Large intestine (tissue), 3 donors: Measurements from ENCODE around the gene KCMF1. TPM values are rescaled to one million over a fixed set of nuclear protein-coding genes. Genes with fewer than 3 reads are reported as not detected.
"Not testable (repeated sequence)": the region's sequence is repeated elsewhere in the genome, so short reads cannot be mapped to it uniquely, and the experiment has no call there.

Source experiments
- DNase-seq, 2 donors: peaks; one replicate each; pipeline versions ENCODE4 v3.0.0 to v3.0.0-alpha.2; 2013
- H3K27ac ChIP-seq: one replicate; pipeline ENCODE4 v1.5.1; 2013; ENCODE audit warnings: low read length
- H3K27me3 ChIP-seq: 2 replicates; pipeline ENCODE4 v1.6.1; 2013; ENCODE audit warnings: low read length; ENCODE audit not compliant: control insufficient read depth, insufficient read depth
- H3K36me3 ChIP-seq: 2 replicates; pipeline ENCODE4 v1.6.1; 2013; ENCODE audit warnings: low read length; ENCODE audit not compliant: control insufficient read depth, insufficient read depth
- H3K4me1 ChIP-seq: one replicate; pipeline ENCODE4 v1.6.1; 2013; ENCODE audit warnings: low read length; ENCODE audit not compliant: control insufficient read depth, insufficient read depth
- H3K4me3 ChIP-seq: one replicate; pipeline ENCODE4 v1.5.1; 2013; ENCODE audit warnings: low read length
- H3K9me3 ChIP-seq: one replicate; pipeline ENCODE4 v1.6.1; 2013; ENCODE audit warnings: mild to moderate bottlenecking, low read depth, low read length, moderate library complexity; ENCODE audit not compliant: control insufficient read depth
- WGBS: methylation state at CpG from one replicate; pipeline ENCODE4 v1.1.5; 2013; ENCODE audit warnings: low lambda C conversion rate; ENCODE audit not compliant: insufficient coverage; 5-methylcytosine and 5-hydroxymethylcytosine counted together
- polyA plus RNA-seq: library from polyadenylated mRNA; unstranded; fragments of 120-200 nt; gene quantifications from one replicate; pipeline ENCODE4 v1.2.1, GENCODE V29; 2013

KCMF1 gene
- polyA plus RNA-seq, 1 donor = 39.2 TPM

GRCh38 chr2:84939426-84940087, 31.4 kb upstream of the KCMF1 start:
- no peak overlapping the region for H3K4me3 ChIP-seq
- H3K27ac ChIP-seq = no peak overlapping the region
- H3K4me1 ChIP-seq = peaks cover 5% of the 10 kb centered on the region
- DNase-seq = peak in 1 of 2 donors; percentile 58
- WGBS = no CpG with 5 or more reads among the region's 9 CpGs
- no peaks in the 10 kb centered on the region for H3K9me3 ChIP-seq
- H3K27me3 ChIP-seq = no peaks in the 10 kb centered on the region
- H3K36me3 ChIP-seq = no peaks in the 10 kb centered on the region

GRCh38 chr2:84940088-84940470, 30.9 kb upstream of the KCMF1 start:
- Histone ChIP-seq H3K27ac (no peak overlapping the region), H3K4me3 (no peak overlapping the region)
- WGBS = no CpG with 5 or more reads among the region's 3 CpGs

GRCh38 chr2:84940831-84941412, 30.0 kb upstream of the KCMF1 start:
- no peaks in the 10 kb centered on the region for H3K27me3 ChIP-seq
- DNase-seq = no peak
- H3K4me3 ChIP-seq = no peak overlapping the region
- WGBS = no CpG with 5 or more reads among the region's 3 CpGs
- no peaks in the 10 kb centered on the region for H3K9me3 ChIP-seq
- H3K4me1 ChIP-seq = peaks cover 5% of the 10 kb centered on the region
- no peak overlapping the region for H3K27ac ChIP-seq
- H3K36me3 ChIP-seq = no peaks in the 10 kb centered on the region

More at GRCh38 chr2:84940088-84940470, 30.9 kb upstream of the KCMF1 start:
- no peak for DNase-seq
- peaks cover 5% of the 10 kb centered on the region for H3K4me1 ChIP-seq
- H3K27me3 ChIP-seq = no peaks in the 10 kb centered on the region
- no peaks in the 10 kb centered on the region for H3K36me3 ChIP-seq
- no peaks in the 10 kb centered on the region for H3K9me3 ChIP-seq

DNA sequence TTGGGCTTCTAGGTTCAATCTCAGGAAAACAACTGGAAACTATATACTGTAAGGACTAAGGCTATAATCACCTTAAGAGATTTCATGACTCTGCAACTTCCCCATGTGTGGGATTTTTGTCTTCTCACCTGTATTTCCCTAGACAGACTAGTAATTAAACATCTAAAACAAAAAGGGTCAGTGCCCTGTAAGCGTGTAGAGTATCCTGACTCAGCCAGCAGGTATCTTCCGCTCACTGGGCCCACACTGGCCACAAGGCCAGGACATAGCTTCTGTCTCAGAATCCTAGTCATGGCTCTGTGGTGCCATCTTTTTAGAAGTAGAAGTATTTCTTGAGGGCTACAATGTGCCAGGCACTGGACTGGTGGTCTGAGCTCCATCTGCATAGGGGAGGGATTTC, 28.8 kb upstream of the KCMF1 start:
- no peak for DNase-seq
- H3K4me1 ChIP-seq = peaks cover 7% of the 10 kb centered on the region
- H3K27me3 ChIP-seq = no peaks in the 10 kb centered on the region
- H3K4me3 ChIP-seq = no peak overlapping the region
- no peak overlapping the region for H3K27ac ChIP-seq
- WGBS = no CpG with 5 or more reads among the region's 2 CpGs
- H3K36me3 ChIP-seq = no peaks in the 10 kb centered on the region
- no peaks in the 10 kb centered on the region for H3K9me3 ChIP-seq

- DNase-seq = no peak
- no CpG with 5 or more reads among the region's 4 CpGs for WGBS
- no peaks in the 10 kb centered on the region for H3K9me3 ChIP-seq
- H3K27ac ChIP-seq = no peak overlapping the region
- H3K4me3 ChIP-seq = no peak overlapping the region
- peaks cover 7% of the 10 kb centered on the region for H3K4me1 ChIP-seq
- H3K36me3 ChIP-seq = no peaks in the 10 kb centered on the region
- no peaks in the 10 kb centered on the region for H3K27me3 ChIP-seq
These were observed 28.0 kb upstream of the KCMF1 start for GRCh38 chr2:84942964-84943421.

DNA sequence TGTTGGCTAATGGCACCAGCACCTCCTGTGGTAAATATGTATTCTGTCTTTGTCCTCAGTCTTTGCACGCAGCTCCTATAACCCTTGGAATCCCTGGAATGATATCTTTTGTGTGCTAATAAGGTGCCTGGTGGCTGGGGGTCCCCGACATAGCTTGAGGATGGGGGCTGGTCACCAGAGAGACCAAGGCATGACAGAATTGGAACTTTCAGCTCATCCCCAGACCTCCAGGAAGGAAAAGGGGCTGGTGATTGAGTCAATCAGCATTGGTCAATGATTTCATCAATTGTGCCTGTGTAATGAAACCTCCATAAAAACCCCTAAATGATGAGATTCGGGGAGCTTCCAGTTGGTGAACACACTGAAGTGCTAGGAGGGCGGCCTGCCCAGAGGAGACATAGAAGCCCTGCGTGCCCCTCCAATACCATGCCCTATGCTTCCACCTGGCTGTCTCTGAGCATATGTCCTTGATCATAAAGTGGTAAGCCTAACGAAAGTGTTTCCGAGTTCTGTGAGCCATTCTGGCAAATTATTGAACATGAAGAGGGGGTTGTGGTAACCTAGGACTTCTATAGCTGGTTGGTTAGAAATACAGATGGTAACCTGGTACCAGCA, 26.6 kb upstream of the KCMF1 start:
- H3K4me3 ChIP-seq = no peak overlapping the region
- no peak for DNase-seq
- no peaks in the 10 kb centered on the region for H3K9me3 ChIP-seq
- peaks cover 6% of the 10 kb centered on the region for H3K4me1 ChIP-seq
- H3K27me3 ChIP-seq = no peaks in the 10 kb centered on the region
- no peaks in the 10 kb centered on the region for H3K36me3 ChIP-seq
- 100% methylated on average over 2 of the region's 7 CpGs for WGBS
- H3K27ac ChIP-seq = no peak overlapping the region

- no CpG with 5 or more reads among the region's 3 CpGs for WGBS
- H3K4me1 ChIP-seq, H3K4me3 ChIP-seq, H3K9me3 ChIP-seq, DNase-seq, H3K36me3 ChIP-seq, H3K27me3 ChIP-seq, H3K27ac ChIP-seq: not testable (repeated sequence)
These were observed 25.1 kb upstream of the KCMF1 start for GRCh38 chr2:84945838-84946203.

DNA sequence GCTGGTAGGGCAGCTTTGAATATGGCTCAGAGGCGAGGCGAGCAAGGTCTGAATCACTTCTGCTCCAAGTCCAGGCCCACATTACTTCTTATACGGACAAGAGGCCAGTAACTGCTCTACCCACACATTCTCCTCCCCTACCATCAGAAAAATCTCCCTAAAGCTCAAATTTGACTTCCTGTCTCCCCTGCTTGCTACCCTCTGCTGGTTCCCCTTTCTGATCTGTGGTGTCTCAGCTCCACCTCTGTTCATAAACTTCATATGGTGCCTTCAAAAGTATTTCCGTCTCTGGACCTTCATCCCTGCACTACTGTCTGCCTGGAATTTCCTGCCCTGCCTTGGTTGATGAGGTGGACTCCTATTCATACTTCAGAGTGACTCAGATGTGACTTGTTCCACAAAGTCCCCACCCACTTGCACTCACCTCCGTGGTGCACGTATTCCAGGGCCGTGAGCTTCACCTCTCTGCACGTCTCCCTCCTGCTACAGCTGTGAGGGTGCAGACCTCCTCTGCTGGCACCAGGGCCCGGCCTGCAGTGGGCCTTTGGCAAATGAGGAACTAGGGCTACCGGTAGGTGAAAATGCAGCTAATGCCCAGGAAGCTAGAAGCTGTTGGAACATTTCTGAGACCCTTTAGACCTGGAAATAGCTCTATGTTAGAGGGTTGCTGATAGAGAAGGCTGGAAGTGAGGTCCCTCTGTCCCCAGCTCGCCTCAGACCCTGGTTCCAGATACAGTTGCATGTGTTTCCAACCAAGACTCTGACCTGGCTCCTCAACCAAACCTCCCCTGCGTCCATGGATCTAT, 24.6 kb upstream of the KCMF1 start:
- no peaks in the 10 kb centered on the region for H3K9me3 ChIP-seq
- no peak overlapping the region for H3K27ac ChIP-seq
- H3K4me1 ChIP-seq = peaks cover 2% of the 10 kb centered on the region
- no peaks in the 10 kb centered on the region for H3K36me3 ChIP-seq
- no peaks in the 10 kb centered on the region for H3K27me3 ChIP-seq
- no CpG with 5 or more reads among the region's 12 CpGs for WGBS
- no peak overlapping the region for H3K4me3 ChIP-seq
- peak; percentile 74 to 76 for DNase-seq

GRCh38 chr2:84947010-84947593, 23.9 kb upstream of the KCMF1 start:
- Histone ChIP-seq H3K27ac (no peak overlapping the region), H3K27me3 (no peaks in the 10 kb centered on the region), H3K36me3 (no peaks in the 10 kb centered on the region), H3K9me3 (no peaks in the 10 kb centered on the region), H3K4me1 (peaks cover 2% of the 10 kb centered on the region), H3K4me3 (no peak overlapping the region)
- no CpG with 5 or more reads among the region's 10 CpGs for WGBS
- DNase-seq = no peak

DNA sequence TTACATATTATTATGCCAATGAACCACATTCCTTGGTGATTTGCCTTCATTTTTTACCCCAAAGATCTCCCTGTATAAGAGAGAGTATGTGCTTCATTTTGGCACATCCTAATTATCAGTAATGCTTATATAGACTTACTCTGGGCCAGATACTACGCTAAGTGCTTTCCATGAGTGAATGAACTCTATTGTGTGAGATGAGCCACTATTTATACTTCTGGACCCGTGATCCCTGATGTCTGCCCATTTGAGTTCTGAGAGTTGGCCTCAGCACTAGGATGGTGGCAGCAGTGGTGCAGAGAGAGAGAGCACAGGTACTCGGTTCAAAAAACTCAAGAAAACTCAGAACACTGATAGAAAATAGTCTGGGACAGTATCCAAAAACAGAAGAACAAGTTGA, 17.4 kb upstream of the KCMF1 start:
- DNase-seq = no peak
- Histone ChIP-seq H3K36me3 (no peaks in the 10 kb centered on the region), H3K4me3 (no peak overlapping the region), H3K4me1 (no peaks in the 10 kb centered on the region), H3K9me3 (no peaks in the 10 kb centered on the region), H3K27ac (no peak overlapping the region), H3K27me3 (no peaks in the 10 kb centered on the region)
- no CpG with 5 or more reads among the region's 3 CpGs for WGBS
